Uterus (tissue), 4 donors: ENCODE data around the gene SKAP1. TPM values are rescaled to one million over a fixed set of nuclear protein-coding genes. Genes with fewer than 3 reads are reported as not detected.
"Not testable (repeated sequence)": the region's sequence is repeated elsewhere in the genome, so short reads cannot be mapped to it uniquely, and the experiment has no call there.

Experiments used
- DNase-seq, 2 donors: peaks; one replicate each; pipeline ENCODE4 v3.0.0-alpha.2; 2019 to 2020
- H3K27ac ChIP-seq, 2 donors: fragments of 200-600 bp; sonication (generic); 1 replicate in 1 of 2; 2 replicates in 1 of 2; pipeline ENCODE4 v1.5.1; 2016 to 2018
- H3K27me3 ChIP-seq, 2 donors: fragments of 200-600 bp; sonication (generic); one replicate each; pipeline ENCODE4 v1.5.1; 2018 to 2019; ENCODE audit warnings: control low read depth in 1 of 2
- H3K36me3 ChIP-seq, 2 donors: fragments of 200-600 bp; sonication (generic); one replicate each; pipeline ENCODE4 v1.5.1; 2019; ENCODE audit warnings: control low read depth in 1 of 2
- H3K4me1 ChIP-seq, 2 donors: fragments of 200-600 bp; sonication (generic); one replicate each; pipeline ENCODE4 v1.5.1; 2018 to 2019; ENCODE audit warnings: control low read depth in 1 of 2
- H3K4me3 ChIP-seq, 2 donors: fragments of 200-600 bp; sonication (generic); 1 replicate in 1 of 2; 2 replicates in 1 of 2; pipeline ENCODE4 v1.5.1; 2018 to 2019; ENCODE audit warnings: mild to moderate bottlenecking in 1 of 2
- H3K9me3 ChIP-seq, 2 donors: fragments of 200-600 bp; sonication (generic); one replicate each; pipeline ENCODE4 v1.5.1; 2019; ENCODE audit warnings: control low read depth in 1 of 2
- CTCF ChIP-seq, 4 experiments: fragments of 200-600 bp in 2 of 4; fragments of 450-650 bp in 2 of 4; sonication (generic) in 2 of 4; IDR thresholded peaks; one replicate each; pipeline ENCODE4 v1.5.1; 2016 to 2019; ENCODE audit warnings: antibody characterized with exemption in 4 of 4, mild to moderate bottlenecking in 2 of 4, moderate library complexity in 1 of 4
- POLR2A ChIP-seq, 2 donors: fragments of 450-650 bp; IDR thresholded peaks; one replicate each; pipeline ENCODE4 v1.6.1; 2016; ENCODE audit warnings: antibody characterized with exemption in 2 of 2, mild to moderate bottlenecking in 1 of 2, moderate library complexity in 1 of 2
- intact Hi-C: fragments of 100-400 bp; cut with DNase I; formaldehyde crosslinking; loops from one replicate; pipeline ENCODE4 v1.15.1; 2023; ENCODE audit warnings: low total_unique reads
- total RNA-seq, 4 donors: library from RNA; depleted of rRNA in 3 of 4; stranded (reverse); fragments of >200 nt in 3 of 4; gene quantifications; one replicate each; pipeline versions ENCODE4 v1.1.0 to v1.2.4, GENCODE V29; 2014 to 2023
- donor health status: DM: yes; HTN: yes; CAD: no.

The SKAP1 gene
- total RNA-seq, 4 donors from 2014 or later: 0.51 to 2.4 (median 1.9) TPM; not detected in 1

GRCh38 chr17:48426761-48427500 lies 3.1 kb downstream of the SKAP1 start:
- Histone ChIP-seq H3K9me3 (no peaks in the 10 kb centered on the region), H3K27me3 (peaks cover 0 to 6% of the 10 kb centered on the region in 2 donors), H3K36me3 (no peaks in the 10 kb centered on the region), H3K4me3 (no peak overlapping the region), H3K27ac (no peak overlapping the region), H3K4me1 (peaks cover 0 to 4% of the 10 kb centered on the region in 2 donors)
- DNase-seq: no peak
- TF ChIP-seq POLR2A (IDR thresholded peaks at IDR 0.05): no peak
- no peak for TF ChIP-seq CTCF (IDR thresholded peaks at IDR 0.05)
- intact Hi-C loops: no loop called here

- no peaks in the 10 kb centered on the region for H3K9me3 ChIP-seq
- no peak for DNase-seq
- no peaks in the 10 kb centered on the region for H3K36me3 ChIP-seq
- peaks cover 0 to 4% of the 10 kb centered on the region in 2 donors for H3K4me1 ChIP-seq
- intact Hi-C loops: no loop called here
- no peak overlapping the region for H3K27ac ChIP-seq
- TF ChIP-seq CTCF (IDR thresholded peaks at IDR 0.05) (no peak), POLR2A (IDR thresholded peaks at IDR 0.05) (no peak)
- peaks cover 0 to 6% of the 10 kb centered on the region in 2 donors for H3K27me3 ChIP-seq
- H3K4me3 ChIP-seq: no peak overlapping the region
These were observed 3.9 kb downstream of the SKAP1 start for GRCh38 chr17:48426019-48426665.

- H3K36me3 ChIP-seq, DNase-seq, intact Hi-C loops, H3K4me1 ChIP-seq, H3K9me3 ChIP-seq, H3K4me3 ChIP-seq, H3K27me3 ChIP-seq, H3K27ac ChIP-seq: not testable (repeated sequence)
These were observed 8.0 kb downstream of the SKAP1 start for GRCh38 chr17:48422060-48422459.

- no peaks in the 10 kb centered on the region for H3K9me3 ChIP-seq
- H3K27me3 ChIP-seq: no peaks in the 10 kb centered on the region
- no peaks in the 10 kb centered on the region for H3K4me1 ChIP-seq
- no peak overlapping the region for H3K27ac ChIP-seq
- no peak for DNase-seq
- no peaks in the 10 kb centered on the region for H3K36me3 ChIP-seq
- no peak for TF ChIP-seq CTCF (IDR thresholded peaks at IDR 0.05)
- TF ChIP-seq POLR2A (IDR thresholded peaks at IDR 0.05): no peak
- intact Hi-C loops: no loop called here
- no peak overlapping the region for H3K4me3 ChIP-seq
These were observed 9.2 kb downstream of the SKAP1 start for GRCh38 chr17:48420823-48421222.

GRCh38 chr17:48416971-48417370 lies 13.0 kb downstream of the SKAP1 start:
- TF ChIP-seq CTCF (IDR thresholded peaks at IDR 0.05) (no peak), POLR2A (IDR thresholded peaks at IDR 0.05) (no peak)
- Histone ChIP-seq H3K4me3 (no peak overlapping the region), H3K36me3 (no peaks in the 10 kb centered on the region), H3K4me1 (no peaks in the 10 kb centered on the region), H3K27ac (no peak overlapping the region), H3K27me3 (peaks cover 0 to 2% of the 10 kb centered on the region in 2 donors), H3K9me3 (no peaks in the 10 kb centered on the region)
- intact Hi-C loops: no loop called here
- no peak for DNase-seq
